Stomach (tissue), 4 donors: Measurements from ENCODE around the gene FGF14.

Source experiments
- EP300 ChIP-seq: sonication (generic); formaldehyde crosslinking; IDR thresholded peaks from one replicate; pipeline ENCODE4 v1.6.1; 2017; ENCODE audit warnings: antibody characterized with exemption
- POLR2A ChIP-seq, 4 donors: fragments of 450-650 bp; IDR thresholded peaks; one replicate each; pipeline ENCODE4 v1.6.1; 2016; ENCODE audit warnings: antibody characterized with exemption in 4 of 4, control low read depth in 2 of 4, mild to moderate bottlenecking in 1 of 4, moderate library complexity in 1 of 4
- POLR2AphosphoS5 ChIP-seq, 3 donors: sonication (generic); formaldehyde crosslinking; IDR thresholded peaks; one replicate each; pipeline ENCODE4 v1.6.1; 2016; ENCODE audit warnings: antibody characterized with exemption in 3 of 3
- TF ChIP-seq, protein P1 (sequence below), 7 experiments: fragments of 450-650 bp in 4 of 7; fragments of 200-600 bp in 3 of 7; sonication (generic) in 3 of 7; IDR thresholded peaks; one replicate each; pipeline ENCODE4 v1.5.1; 2016 to 2019; ENCODE audit warnings: antibody characterized with exemption in 7 of 7, control low read depth in 2 of 7, mild to moderate bottlenecking in 1 of 7

- TF ChIP-seq, protein P1, sequence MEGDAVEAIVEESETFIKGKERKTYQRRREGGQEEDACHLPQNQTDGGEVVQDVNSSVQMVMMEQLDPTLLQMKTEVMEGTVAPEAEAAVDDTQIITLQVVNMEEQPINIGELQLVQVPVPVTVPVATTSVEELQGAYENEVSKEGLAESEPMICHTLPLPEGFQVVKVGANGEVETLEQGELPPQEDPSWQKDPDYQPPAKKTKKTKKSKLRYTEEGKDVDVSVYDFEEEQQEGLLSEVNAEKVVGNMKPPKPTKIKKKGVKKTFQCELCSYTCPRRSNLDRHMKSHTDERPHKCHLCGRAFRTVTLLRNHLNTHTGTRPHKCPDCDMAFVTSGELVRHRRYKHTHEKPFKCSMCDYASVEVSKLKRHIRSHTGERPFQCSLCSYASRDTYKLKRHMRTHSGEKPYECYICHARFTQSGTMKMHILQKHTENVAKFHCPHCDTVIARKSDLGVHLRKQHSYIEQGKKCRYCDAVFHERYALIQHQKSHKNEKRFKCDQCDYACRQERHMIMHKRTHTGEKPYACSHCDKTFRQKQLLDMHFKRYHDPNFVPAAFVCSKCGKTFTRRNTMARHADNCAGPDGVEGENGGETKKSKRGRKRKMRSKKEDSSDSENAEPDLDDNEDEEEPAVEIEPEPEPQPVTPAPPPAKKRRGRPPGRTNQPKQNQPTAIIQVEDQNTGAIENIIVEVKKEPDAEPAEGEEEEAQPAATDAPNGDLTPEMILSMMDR (IDR thresholded peaks at IDR 0.05), result no peak
- TF ChIP-seq EP300 (no peak), POLR2A (IDR thresholded peaks at IDR 0.05) (no peak), POLR2AphosphoS5 (IDR thresholded peaks at IDR 0.05) (no peak)
Observed at GRCh38 chr13:101752432-101752831, 649.4 kb downstream of the FGF14 start.
